WTC11 (cell line): ENCODE measurements around the gene DPCD. TPM values are rescaled to one million over a fixed set of nuclear protein-coding genes. Genes with fewer than 3 reads are reported as not detected.

Experiments used
- ATAC-seq: fragments of 200-7000 bp; cut with Tn5 transposase; 2 replicates; pipeline ENCODE4 v1.10.0; 2021; ENCODE audit warnings: mild to moderate bottlenecking, moderate library complexity
- CTCF ChIA-PET: fragments of 300-600 bp; sonication (Branson Sonifier 250); formaldehyde crosslinking; loops from one replicate; lab custom pipeline; 2021; ENCODE audit warnings: antibody characterized with exemption; lab: Charles Lee
- POLR2A ChIA-PET: fragments of 350-600 bp; sonication (Branson Sonifier 250); formaldehyde crosslinking; loops from one replicate; lab custom pipeline; 2021; ENCODE audit warnings: antibody characterized with exemption; lab: Charles Lee
- DNase-seq: peaks from one replicate; pipeline ENCODE4 v3.0.0; 2021; ENCODE audit warnings: low spot score
- H3K27ac Mint-ChIP-seq: 2 replicates; pipeline ENCODE4 v1.8.0; 2021; ENCODE audit warnings: mixed read lengths
- H3K27me3 Mint-ChIP-seq: 2 replicates; pipeline ENCODE4 v1.8.0; 2021; ENCODE audit warnings: low read depth, mild to moderate bottlenecking, moderate library complexity, mixed read lengths
- H3K36me3 Mint-ChIP-seq: 2 replicates; pipeline ENCODE4 v1.8.0; 2021; ENCODE audit warnings: mixed read lengths
- H3K4me1 Mint-ChIP-seq: 2 replicates; pipeline ENCODE4 v1.8.0; 2022; ENCODE audit warnings: mixed read lengths
- H3K4me3 Mint-ChIP-seq: 2 replicates; pipeline ENCODE4 v1.8.0; 2021; ENCODE audit warnings: mild to moderate bottlenecking, moderate library complexity, mixed read lengths
- H3K9me3 Mint-ChIP-seq: 2 replicates; pipeline ENCODE4 v1.8.0; 2021; ENCODE audit warnings: mixed read lengths
- AFF4 ChIP-seq: sonication (generic); formaldehyde crosslinking; IDR thresholded peaks from 2 replicates; pipeline ENCODE4 v1.8.1; 2023; ENCODE audit warnings: mild to moderate bottlenecking, missing genetic modification reagents, borderline replicate concordance
- ARID4B ChIP-seq: sonication (generic); formaldehyde crosslinking; IDR thresholded peaks from 2 replicates; pipeline ENCODE4 v1.8.0; 2023; ENCODE audit warnings: missing genetic modification reagents, mild to moderate bottlenecking, borderline replicate concordance
- E2F4 ChIP-seq: sonication (generic); formaldehyde crosslinking; IDR thresholded peaks from 2 replicates; pipeline ENCODE4 v1.8.1; 2022; ENCODE audit warnings: low read depth, mild to moderate bottlenecking, moderate library complexity, missing genetic modification reagents, borderline replicate concordance
- ETV6 ChIP-seq: sonication (generic); formaldehyde crosslinking; IDR thresholded peaks from 2 replicates; pipeline ENCODE4 v1.8.1; 2022; ENCODE audit warnings: mild to moderate bottlenecking, missing genetic modification reagents
- FOXP4 ChIP-seq: sonication (generic); formaldehyde crosslinking; IDR thresholded peaks from 2 replicates; pipeline ENCODE4 v1.8.0; 2022; ENCODE audit warnings: mild to moderate bottlenecking, missing genetic modification reagents
- GTF2I ChIP-seq: fragments of 250-450 bp; sonication (Bioruptor Pico); conservative IDR thresholded peaks from 2 replicates; pipeline ENCODE4 v1.4.0; 2021; ENCODE audit warnings: mild to moderate bottlenecking
- JUN ChIP-seq: sonication (generic); formaldehyde crosslinking; IDR thresholded peaks from 2 replicates; pipeline ENCODE4 v1.8.0; 2023; ENCODE audit warnings: mild to moderate bottlenecking, missing genetic modification reagents
- MYBL2 ChIP-seq: sonication (generic); formaldehyde crosslinking; IDR thresholded peaks from 2 replicates; pipeline ENCODE4 v1.8.1; 2023; ENCODE audit warnings: mild to moderate bottlenecking, moderate library complexity, missing genetic modification reagents
- NR2C2 ChIP-seq: sonication (generic); formaldehyde crosslinking; IDR thresholded peaks from 2 replicates; pipeline ENCODE4 v1.8.0; 2022; ENCODE audit warnings: mild to moderate bottlenecking, missing genetic modification reagents
- NR3C1 ChIP-seq: sonication (generic); formaldehyde crosslinking; conservative IDR thresholded peaks from 2 replicates; pipeline ENCODE4 v1.8.1; 2023; ENCODE audit warnings: low read depth, mild to moderate bottlenecking, missing genetic modification reagents
- OVOL2 ChIP-seq: fragments of 250-450 bp; sonication (Bioruptor Pico); IDR thresholded peaks from 2 replicates; pipeline ENCODE4 v1.9.0; 2021; ENCODE audit warnings: mild to moderate bottlenecking, borderline replicate concordance
- SMAD3 ChIP-seq: sonication (generic); formaldehyde crosslinking; IDR thresholded peaks from 2 replicates; pipeline ENCODE4 v1.8.0; 2022; ENCODE audit warnings: missing genetic modification reagents, mild to moderate bottlenecking, borderline replicate concordance
- ZNF232 ChIP-seq: sonication (generic); formaldehyde crosslinking; IDR thresholded peaks from 2 replicates; pipeline ENCODE4 v1.8.0; 2022; ENCODE audit warnings: mild to moderate bottlenecking, missing genetic modification reagents
- ZNF423 ChIP-seq: fragments of 250-450 bp; sonication (Bioruptor Pico); IDR thresholded peaks from 2 replicates; pipeline ENCODE4 v2.1.2; 2022; ENCODE audit warnings: mild to moderate bottlenecking, moderate library complexity
- total RNA-seq: library from RNA; stranded (reverse); gene quantifications from 3 replicates; pipeline ENCODE4 v1.2.3, GENCODE V29; 2021
- TF ChIP-seq, protein P1 (sequence below): sonication (generic); formaldehyde crosslinking; IDR thresholded peaks from 2 replicates; pipeline ENCODE4 v1.8.1; 2022; ENCODE audit warnings: mild to moderate bottlenecking, missing genetic modification reagents, moderate library complexity, borderline replicate concordance
- TF ChIP-seq, protein P2 (sequence below): sonication (generic); formaldehyde crosslinking; IDR thresholded peaks from 2 replicates; pipeline ENCODE4 v1.8.0; 2022; ENCODE audit warnings: mild to moderate bottlenecking, missing genetic modification reagents
- TF ChIP-seq, protein P3 (sequence below): sonication (generic); formaldehyde crosslinking; IDR thresholded peaks from 2 replicates; pipeline ENCODE4 v1.8.0; 2023; ENCODE audit warnings: missing genetic modification reagents

Gene DPCD
- total RNA-seq, 1 experiment from 2014 or later: 21.8 TPM

DNA sequence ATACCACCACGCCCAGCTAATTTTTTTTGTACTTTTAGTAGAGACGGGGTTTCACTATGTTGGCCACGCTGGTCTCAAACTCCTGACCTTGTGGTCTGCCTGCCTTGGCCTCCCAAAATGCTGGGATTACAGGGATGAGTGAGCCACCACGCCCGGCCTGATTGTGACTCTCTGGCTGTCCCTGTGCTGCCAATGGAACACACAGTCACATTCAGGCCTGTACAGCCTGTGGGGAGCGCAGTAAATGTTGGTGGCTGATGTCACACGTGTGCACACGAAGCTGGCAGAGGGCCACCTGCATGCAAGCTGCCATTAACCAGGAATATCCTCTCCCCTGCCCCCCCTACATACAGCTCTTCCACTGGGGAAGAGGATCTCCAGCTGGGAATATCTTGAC is 22.2 kb upstream of the DPCD start (continued):
- TF ChIP-seq, protein P1, sequence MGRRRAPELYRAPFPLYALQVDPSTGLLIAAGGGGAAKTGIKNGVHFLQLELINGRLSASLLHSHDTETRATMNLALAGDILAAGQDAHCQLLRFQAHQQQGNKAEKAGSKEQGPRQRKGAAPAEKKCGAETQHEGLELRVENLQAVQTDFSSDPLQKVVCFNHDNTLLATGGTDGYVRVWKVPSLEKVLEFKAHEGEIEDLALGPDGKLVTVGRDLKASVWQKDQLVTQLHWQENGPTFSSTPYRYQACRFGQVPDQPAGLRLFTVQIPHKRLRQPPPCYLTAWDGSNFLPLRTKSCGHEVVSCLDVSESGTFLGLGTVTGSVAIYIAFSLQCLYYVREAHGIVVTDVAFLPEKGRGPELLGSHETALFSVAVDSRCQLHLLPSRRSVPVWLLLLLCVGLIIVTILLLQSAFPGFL (CRISPR knock-in tag): no peak
- no peak for TF ChIP-seq ETV6 (CRISPR knock-in tag)

DNA sequence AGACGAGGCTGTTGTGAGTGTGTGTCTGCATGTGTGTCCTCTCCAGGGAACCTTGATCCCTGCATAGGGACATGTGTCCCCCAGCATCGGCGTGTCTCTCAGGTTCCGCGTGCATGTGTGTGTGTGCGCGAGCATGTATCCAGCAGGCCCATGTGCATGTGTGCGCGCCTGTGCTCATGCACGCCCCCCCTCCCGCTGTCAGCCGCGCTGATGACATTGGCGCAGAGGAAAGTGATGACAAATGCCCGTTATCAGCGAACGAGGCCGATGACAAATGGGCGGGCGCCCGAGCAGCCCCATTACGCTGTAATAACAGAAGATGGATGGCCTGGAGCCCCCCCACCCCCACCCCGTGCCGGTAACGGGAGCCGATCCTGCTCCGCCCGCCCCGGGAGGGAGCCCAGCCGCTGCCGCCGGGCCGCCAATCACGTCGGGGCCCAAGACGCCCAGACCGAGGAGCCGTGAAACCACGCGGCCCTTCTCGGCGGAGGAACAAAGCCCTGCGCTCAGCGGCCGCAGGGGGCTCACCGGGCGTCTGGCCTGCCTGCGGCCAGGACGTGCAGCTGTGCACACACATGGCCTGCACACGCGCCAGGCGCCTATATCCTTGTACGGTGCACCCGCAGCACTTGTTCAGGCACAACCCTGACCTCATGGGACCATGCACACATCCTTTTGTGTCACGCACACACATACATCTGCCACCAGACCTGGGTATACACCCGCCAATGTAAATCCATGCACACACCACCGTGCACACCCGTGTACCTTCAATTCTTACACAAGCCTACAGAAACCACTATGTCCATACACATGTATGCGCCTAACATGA is 21.6 kb upstream of the DPCD start:
- peak; percentile 8 for ATAC-seq
- CTCF ChIA-PET: no interaction called here
- Mint-ChIP-seq H3K4me1 (peaks cover 26% of the 10 kb centered on the region), H3K27me3 (peaks cover 63% of the 10 kb centered on the region), H3K4me3 (peak overlapping the region; percentile 45), H3K36me3 (no peaks in the 10 kb centered on the region)
- TF ChIP-seq ZNF232 (no peak), ZNF423 (CRISPR knock-in tag) (peak; percentile 43; the same call in 1 of the 2 replicates), MYBL2 (CRISPR knock-in tag) (no peak), GTF2I (CRISPR knock-in tag) (no peak), SMAD3 (CRISPR knock-in tag) (no peak), JUN (CRISPR knock-in tag) (no peak), E2F4 (CRISPR knock-in tag) (no peak), NR3C1 (CRISPR knock-in tag) (no peak), NR2C2 (CRISPR knock-in tag) (no peak), OVOL2 (CRISPR knock-in tag) (no peak), AFF4 (no peak), ARID4B (CRISPR knock-in tag) (no peak), FOXP4 (CRISPR knock-in tag) (no peak)
- TF ChIP-seq, protein P2, sequence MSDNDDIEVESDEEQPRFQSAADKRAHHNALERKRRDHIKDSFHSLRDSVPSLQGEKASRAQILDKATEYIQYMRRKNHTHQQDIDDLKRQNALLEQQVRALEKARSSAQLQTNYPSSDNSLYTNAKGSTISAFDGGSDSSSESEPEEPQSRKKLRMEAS (CRISPR knock-in tag): peak; percentile 86
- TF ChIP-seq, protein P3, sequence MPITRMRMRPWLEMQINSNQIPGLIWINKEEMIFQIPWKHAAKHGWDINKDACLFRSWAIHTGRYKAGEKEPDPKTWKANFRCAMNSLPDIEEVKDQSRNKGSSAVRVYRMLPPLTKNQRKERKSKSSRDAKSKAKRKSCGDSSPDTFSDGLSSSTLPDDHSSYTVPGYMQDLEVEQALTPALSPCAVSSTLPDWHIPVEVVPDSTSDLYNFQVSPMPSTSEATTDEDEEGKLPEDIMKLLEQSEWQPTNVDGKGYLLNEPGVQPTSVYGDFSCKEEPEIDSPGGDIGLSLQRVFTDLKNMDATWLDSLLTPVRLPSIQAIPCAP (CRISPR knock-in tag): no peak
- TF ChIP-seq, all 79 proteins: peak for 2
- POLR2A ChIA-PET: no interaction called here
- H3K9me3 Mint-ChIP-seq: no peaks in the 10 kb centered on the region
- DNase-seq: peak; percentile 62
- H3K27ac Mint-ChIP-seq: no peak overlapping the region
